Esophagus (tissue), 2 donors: ENCODE measurements around the gene NCAPD2. TPM values are rescaled to one million over a fixed set of nuclear protein-coding genes. Genes with fewer than 3 reads are reported as not detected.

Source experiments
- H3K27ac ChIP-seq, 2 donors: one replicate each; pipeline ENCODE4 v1.5.1; 2013; ENCODE audit warnings: low read depth in 2 of 2, mild to moderate bottlenecking in 2 of 2, inconsistent platforms in 1 of 2, low read length in 1 of 2, moderate library complexity in 1 of 2
- H3K27me3 ChIP-seq, 2 donors: one replicate each; pipeline ENCODE4 v1.6.1; 2013; ENCODE audit warnings: low read length in 2 of 2, control low read depth in 1 of 2, mild to moderate bottlenecking in 1 of 2; ENCODE audit not compliant: insufficient read depth in 2 of 2, control insufficient read depth in 1 of 2
- H3K36me3 ChIP-seq, 2 donors: one replicate each; pipeline ENCODE4 v1.6.1; 2013; ENCODE audit warnings: low read length in 1 of 2; ENCODE audit not compliant: control insufficient read depth in 2 of 2, insufficient read depth in 2 of 2
- H3K4me1 ChIP-seq, 2 donors: one replicate each; pipeline ENCODE4 v1.6.1; 2013; ENCODE audit warnings: low read length in 1 of 2; ENCODE audit not compliant: control insufficient read depth in 2 of 2, insufficient read depth in 2 of 2
- H3K4me3 ChIP-seq, 2 donors: one replicate each; pipeline ENCODE4 v1.5.1; 2013; ENCODE audit warnings: low read length in 2 of 2, mild to moderate bottlenecking in 2 of 2, low read depth in 1 of 2, moderate library complexity in 1 of 2
- H3K9me3 ChIP-seq, 2 donors: one replicate each; pipeline ENCODE4 v1.6.1; 2013; ENCODE audit warnings: mild to moderate bottlenecking in 2 of 2, low read depth in 1 of 2, low read length in 1 of 2, moderate library complexity in 1 of 2; ENCODE audit not compliant: control insufficient read depth in 2 of 2, insufficient read depth in 1 of 2
- WGBS, 2 donors: extraction: QIAGEN DNeasy Blood & Tissue Kit; methylation state at CpG; one replicate each; pipeline ENCODE4 v1.1.7; 2013; 5-methylcytosine and 5-hydroxymethylcytosine counted together
- polyA plus RNA-seq, 2 donors: library from polyadenylated mRNA; stranded (reverse); fragments of 200-250 nt; gene quantifications; one replicate each; pipeline ENCODE4 v1.2.3, GENCODE V29; 2013
- donor health status: healthy with polysubstance abuse.
- donor health status: Bipolar disorder and iron deficiency.

The NCAPD2 gene, protein sequence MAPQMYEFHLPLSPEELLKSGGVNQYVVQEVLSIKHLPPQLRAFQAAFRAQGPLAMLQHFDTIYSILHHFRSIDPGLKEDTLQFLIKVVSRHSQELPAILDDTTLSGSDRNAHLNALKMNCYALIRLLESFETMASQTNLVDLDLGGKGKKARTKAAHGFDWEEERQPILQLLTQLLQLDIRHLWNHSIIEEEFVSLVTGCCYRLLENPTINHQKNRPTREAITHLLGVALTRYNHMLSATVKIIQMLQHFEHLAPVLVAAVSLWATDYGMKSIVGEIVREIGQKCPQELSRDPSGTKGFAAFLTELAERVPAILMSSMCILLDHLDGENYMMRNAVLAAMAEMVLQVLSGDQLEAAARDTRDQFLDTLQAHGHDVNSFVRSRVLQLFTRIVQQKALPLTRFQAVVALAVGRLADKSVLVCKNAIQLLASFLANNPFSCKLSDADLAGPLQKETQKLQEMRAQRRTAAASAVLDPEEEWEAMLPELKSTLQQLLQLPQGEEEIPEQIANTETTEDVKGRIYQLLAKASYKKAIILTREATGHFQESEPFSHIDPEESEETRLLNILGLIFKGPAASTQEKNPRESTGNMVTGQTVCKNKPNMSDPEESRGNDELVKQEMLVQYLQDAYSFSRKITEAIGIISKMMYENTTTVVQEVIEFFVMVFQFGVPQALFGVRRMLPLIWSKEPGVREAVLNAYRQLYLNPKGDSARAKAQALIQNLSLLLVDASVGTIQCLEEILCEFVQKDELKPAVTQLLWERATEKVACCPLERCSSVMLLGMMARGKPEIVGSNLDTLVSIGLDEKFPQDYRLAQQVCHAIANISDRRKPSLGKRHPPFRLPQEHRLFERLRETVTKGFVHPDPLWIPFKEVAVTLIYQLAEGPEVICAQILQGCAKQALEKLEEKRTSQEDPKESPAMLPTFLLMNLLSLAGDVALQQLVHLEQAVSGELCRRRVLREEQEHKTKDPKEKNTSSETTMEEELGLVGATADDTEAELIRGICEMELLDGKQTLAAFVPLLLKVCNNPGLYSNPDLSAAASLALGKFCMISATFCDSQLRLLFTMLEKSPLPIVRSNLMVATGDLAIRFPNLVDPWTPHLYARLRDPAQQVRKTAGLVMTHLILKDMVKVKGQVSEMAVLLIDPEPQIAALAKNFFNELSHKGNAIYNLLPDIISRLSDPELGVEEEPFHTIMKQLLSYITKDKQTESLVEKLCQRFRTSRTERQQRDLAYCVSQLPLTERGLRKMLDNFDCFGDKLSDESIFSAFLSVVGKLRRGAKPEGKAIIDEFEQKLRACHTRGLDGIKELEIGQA (N-terminal part only)
- 10 to 100 TPM; 10.2 to 13.7 TPM for polyA plus RNA-seq

DNA sequence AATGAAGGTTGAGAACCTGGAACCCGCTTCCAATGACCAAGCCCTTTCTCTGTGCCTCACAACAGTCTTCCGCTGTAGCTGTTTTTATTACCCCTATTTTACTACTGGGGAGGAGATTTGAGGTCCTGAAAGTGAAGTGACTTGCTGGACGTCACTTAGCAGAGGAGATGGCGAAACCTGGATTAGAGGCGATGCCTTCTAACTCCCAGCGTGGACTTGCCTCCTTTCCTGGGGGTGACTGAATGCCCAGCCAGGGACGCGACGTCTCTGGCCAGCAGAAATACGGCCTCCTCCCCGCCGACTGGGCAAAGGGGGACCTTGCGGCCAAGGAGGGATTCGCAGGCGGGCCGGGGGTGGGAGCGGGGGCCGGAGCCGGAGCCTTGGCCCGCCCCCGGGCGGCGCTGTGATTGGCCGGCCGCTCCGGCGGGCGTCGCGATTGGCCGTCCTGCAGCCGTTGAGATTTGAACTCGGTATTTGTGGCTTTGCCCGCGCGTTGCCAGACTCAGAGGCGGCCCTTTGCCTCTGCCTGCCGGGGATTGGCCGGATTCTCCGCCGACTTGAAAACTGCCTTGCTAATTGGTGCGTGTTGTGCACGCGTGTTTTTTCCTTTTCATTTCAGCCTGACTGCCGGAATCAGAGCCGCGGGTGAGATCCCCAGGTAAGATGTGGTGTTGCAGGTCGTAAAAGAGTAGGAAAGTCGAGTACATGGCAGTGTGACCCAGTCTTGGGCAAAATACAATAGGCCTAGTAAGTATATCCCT is at the start of gene NCAPD2:
TSS of gene NCAPD2 (plus strand) at position 606 of the 761 bp plus-strand sequence. CDS start 997 bp downstream, outside the sequence.
- Histone ChIP-seq H3K27me3 (no peaks in the 10 kb centered on the region), H3K27ac (peak within 1 kb of the TSS; percentile 98 to 100), H3K36me3 (no peaks in the 10 kb centered on the region), H3K4me3 (peak within 1 kb of the TSS; percentile 58 to 97), H3K9me3 (no peaks in the 10 kb centered on the region), H3K4me1 (no peaks in the 10 kb centered on the region)
- 0 to 1% methylated on average over 42 to 49 of the region's 49 CpGs for WGBS, 2 donors

DNA sequence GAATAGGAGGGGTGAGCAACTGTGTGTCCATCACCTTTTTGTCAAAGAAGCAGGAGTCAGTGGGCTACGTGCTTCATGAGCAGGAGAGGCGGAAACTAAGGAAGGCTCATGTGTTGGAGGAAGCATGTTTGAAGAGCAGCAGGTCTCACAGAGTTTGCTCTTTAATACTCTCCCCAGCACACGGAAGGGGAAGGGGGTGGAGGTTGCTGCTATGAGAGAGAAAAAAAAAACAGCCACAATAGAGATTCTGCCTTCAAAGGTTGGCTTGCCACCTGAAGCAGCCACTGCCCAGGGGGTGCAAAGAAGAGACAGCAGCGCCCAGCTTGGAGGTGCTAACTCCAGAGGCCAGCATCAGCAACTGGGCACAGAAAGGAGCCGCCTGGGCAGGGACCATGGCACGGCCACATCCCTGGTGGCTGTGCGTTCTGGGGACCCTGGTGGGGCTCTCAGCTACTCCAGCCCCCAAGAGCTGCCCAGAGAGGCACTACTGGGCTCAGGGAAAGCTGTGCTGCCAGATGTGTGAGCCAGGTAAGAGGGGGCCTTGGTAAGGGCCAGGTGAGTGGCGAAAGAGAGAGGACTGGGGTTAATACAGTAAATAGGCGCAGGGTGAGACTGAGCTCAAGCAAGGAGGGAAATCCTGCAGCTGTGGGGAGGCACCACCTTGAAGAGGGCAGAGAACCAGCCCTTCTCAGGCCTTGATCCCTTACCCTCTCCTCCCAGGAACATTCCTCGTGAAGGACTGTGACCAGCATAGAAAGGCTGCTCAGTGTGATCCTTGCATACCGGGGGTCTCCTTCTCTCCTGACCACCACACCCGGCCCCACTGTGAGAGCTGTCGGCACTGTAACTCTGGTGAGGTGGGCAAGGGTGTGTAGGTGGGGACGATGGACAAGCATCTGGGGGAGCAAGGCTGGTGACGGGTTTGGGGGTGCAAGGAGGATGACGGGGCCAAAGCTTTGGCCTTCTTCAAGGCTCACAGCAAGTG is 48.9 kb upstream of the NCAPD2 start, which contains the start of gene CD27:
TSS of gene CD27 (plus strand) at position 252 of the 985 bp plus-strand sequence. CDS start at position 393, 141 bp downstream.
- 82 to 87% methylated on average over 16 of the region's 16 CpGs for WGBS, 2 donors
- peak within 1 kb of the TSS; percentile 17 to 29 for H3K27ac ChIP-seq
- H3K36me3 ChIP-seq = peaks cover 0 to 4% of the 10 kb centered on the region in 2 donors
- H3K4me3 ChIP-seq = peak within 1 kb of the TSS; percentile 19 to 20
- H3K4me1 ChIP-seq = peaks cover under 1 to 4% of the 10 kb centered on the region in 2 donors
- H3K27me3 ChIP-seq = no peaks in the 10 kb centered on the region
- no peaks in the 10 kb centered on the region for H3K9me3 ChIP-seq

DNA sequence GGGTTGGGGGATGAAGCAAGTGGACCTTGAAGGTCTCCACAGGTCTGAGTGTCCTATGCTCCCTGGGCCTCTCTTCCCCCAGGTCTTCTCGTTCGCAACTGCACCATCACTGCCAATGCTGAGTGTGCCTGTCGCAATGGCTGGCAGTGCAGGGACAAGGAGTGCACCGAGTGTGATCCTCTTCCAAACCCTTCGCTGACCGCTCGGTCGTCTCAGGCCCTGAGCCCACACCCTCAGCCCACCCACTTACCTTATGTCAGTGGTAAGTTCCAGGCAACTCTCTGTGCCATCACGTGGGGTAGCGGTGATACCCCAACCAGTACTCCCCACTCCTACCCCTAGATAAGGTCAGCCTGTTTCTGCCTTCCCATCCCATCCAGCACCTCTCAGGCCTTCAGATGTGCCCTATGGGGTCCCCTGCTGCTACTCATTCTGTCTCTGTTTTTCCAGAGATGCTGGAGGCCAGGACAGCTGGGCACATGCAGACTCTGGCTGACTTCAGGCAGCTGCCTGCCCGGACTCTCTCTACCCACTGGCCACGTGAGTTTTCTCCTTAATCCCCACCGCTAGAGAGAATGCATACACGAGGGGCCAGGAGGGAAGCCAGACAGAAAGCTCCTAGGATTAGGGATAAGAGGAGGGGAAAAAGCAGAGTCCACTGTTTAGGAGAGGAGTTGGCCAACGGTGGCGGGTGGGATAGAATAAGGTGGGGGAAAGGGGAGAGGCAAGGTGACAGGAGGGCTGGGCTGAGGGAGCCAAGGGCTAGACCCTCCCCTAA is 43.6 kb upstream of the NCAPD2 start:
- Histone ChIP-seq H3K9me3 (no peaks in the 10 kb centered on the region), H3K4me1 (peaks cover 2 to 20% of the 10 kb centered on the region in 2 donors), H3K27me3 (no peaks in the 10 kb centered on the region), H3K4me3 (peak overlapping the region; percentile 65 to 82), H3K27ac (peak overlapping the region; percentile 97 to 98), H3K36me3 (peaks cover 0 to 11% of the 10 kb centered on the region in 2 donors)
- 67 to 68% methylated on average over 15 to 16 of the region's 16 CpGs for WGBS, 2 donors

DNA sequence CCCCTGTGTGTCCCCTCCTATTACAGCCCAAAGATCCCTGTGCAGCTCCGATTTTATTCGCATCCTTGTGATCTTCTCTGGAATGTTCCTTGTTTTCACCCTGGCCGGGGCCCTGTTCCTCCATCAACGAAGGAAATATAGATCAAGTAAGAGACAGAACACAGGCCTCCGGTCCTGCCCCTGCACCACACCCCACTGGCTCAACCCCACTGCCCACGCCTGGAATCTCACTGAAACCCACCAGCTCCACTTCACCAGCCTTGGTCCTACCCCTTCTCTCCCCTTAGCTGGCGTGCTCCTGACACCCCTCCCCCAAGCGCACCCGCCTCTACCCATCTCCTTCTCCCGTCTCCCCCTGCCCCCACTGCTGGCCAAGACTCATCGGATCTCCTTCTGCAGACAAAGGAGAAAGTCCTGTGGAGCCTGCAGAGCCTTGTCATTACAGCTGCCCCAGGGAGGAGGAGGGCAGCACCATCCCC is 43.0 kb upstream of the NCAPD2 start:
- peaks cover 0 to 7% of the 10 kb centered on the region in 2 donors for H3K36me3 ChIP-seq
- no peaks in the 10 kb centered on the region for H3K27me3 ChIP-seq
- no peaks in the 10 kb centered on the region for H3K9me3 ChIP-seq
- peak overlapping the region; percentile 97 to 98 for H3K27ac ChIP-seq
- peak overlapping the region; percentile 65 to 82 for H3K4me3 ChIP-seq
- 2 to 6% methylated on average over 11 of the region's 11 CpGs for WGBS, 2 donors
- H3K4me1 ChIP-seq = peaks cover 2 to 20% of the 10 kb centered on the region in 2 donors

DNA sequence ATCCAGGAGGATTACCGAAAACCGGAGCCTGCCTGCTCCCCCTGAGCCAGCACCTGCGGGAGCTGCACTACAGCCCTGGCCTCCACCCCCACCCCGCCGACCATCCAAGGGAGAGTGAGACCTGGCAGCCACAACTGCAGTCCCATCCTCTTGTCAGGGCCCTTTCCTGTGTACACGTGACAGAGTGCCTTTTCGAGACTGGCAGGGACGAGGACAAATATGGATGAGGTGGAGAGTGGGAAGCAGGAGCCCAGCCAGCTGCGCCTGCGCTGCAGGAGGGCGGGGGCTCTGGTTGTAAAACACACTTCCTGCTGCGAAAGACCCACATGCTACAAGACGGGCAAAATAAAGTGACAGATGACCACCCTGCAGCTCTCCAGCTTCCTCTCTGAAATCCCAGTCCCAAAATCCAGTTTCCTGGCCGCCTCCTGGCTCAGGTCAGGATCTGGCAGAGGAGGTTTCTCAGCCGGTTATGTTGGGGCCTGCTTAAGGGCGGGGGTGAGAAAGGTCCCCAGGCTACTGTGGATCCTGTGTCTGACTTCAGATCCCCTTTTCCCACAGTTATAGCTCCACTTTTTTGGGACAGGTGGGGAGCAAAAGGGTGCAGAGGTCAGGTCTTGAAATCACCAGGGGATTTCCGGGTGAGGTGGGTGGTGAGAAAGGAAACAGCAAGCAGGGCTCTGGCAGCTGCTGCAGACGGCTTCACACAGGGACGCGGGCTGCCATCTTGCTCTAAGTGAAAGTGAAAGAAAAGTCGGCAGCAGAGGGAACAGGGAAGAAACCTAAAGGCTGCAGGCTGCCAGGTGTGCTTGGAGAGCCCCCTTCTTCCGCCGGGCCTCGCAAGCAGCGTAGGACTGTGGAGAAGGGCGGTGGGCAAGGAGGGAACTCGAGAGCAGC is 42.3 kb upstream of the NCAPD2 start, which contains the start of gene TAPBPL:
TSS of gene TAPBPL (plus strand) at position 695 of the 897 bp plus-strand sequence. CDS start 207 bp downstream, outside the sequence.
- Histone ChIP-seq H3K27ac (peak within 1 kb of the TSS; percentile 97 to 98), H3K4me3 (peak within 1 kb of the TSS; percentile 65 to 82), H3K9me3 (no peaks in the 10 kb centered on the region), H3K4me1 (peaks cover 2 to 17% of the 10 kb centered on the region in 2 donors), H3K27me3 (no peaks in the 10 kb centered on the region), H3K36me3 (peaks cover 0 to 7% of the 10 kb centered on the region in 2 donors)
- WGBS, 2 donors = 0 to 1% methylated on average over 27 of the region's 27 CpGs

DNA sequence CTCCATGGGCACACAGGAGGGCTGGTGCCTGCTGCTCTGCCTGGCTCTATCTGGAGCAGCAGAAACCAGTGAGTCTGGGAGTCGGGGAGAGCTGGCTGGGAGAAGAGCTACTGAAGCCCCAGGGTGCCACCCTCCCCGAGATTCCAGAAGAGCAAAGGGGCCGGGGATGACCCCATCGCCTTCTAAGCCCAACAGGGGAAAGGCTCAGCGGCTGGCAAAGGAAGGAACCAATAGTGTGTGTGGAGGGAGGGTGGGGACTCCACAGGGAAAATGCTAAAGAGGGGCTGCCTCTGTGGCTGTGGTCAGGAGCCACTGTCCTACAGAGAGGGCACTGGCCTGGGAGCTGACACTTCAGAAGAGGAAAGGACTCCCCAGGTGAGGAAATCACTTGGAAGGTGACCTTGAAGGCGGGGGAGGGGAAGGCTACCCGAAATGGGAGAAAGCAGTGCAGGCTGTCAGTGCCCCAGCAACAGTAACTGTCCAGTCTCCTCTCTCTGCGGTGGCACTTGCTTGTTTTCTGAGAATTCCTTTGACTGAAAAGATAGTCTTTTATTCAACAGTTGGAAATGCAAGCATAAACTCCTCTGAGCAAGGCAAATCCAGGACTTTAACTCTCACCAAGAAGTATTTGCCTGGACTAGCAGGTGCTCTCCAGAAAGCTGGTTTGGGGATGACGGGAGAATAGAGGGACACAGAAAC is 41.5 kb upstream of the NCAPD2 start:
- H3K4me3 ChIP-seq = peak overlapping the region; percentile 65 to 82
- H3K36me3 ChIP-seq = peaks cover 0 to 11% of the 10 kb centered on the region in 2 donors
- H3K9me3 ChIP-seq = no peaks in the 10 kb centered on the region
- H3K27ac ChIP-seq = peak overlapping the region; percentile 97 to 98
- 3 to 6% methylated on average over 9 of the region's 9 CpGs for WGBS, 2 donors
- H3K27me3 ChIP-seq = no peaks in the 10 kb centered on the region
- H3K4me1 ChIP-seq = peaks cover 2 to 17% of the 10 kb centered on the region in 2 donors
